Gastrocnemius medialis (tissue), 4 donors: ENCODE data around the gene IL16.

Experiments
- POLR2A ChIP-seq, 2 donors: fragments of 450-650 bp; IDR thresholded peaks; one replicate each; pipeline ENCODE4 v1.6.1; 2017; ENCODE audit warnings: antibody characterized with exemption in 2 of 2, mild to moderate bottlenecking in 2 of 2, moderate library complexity in 2 of 2
- TF ChIP-seq, protein P1 (sequence below), 5 experiments: fragments of 450-650 bp in 3 of 5; fragments of 200-600 bp in 2 of 5; sonication (generic) in 2 of 5; IDR thresholded peaks in 4 of 5; conservative IDR thresholded peaks in 1 of 5; 1 replicate in 4 of 5; 2 replicates in 1 of 5; pipeline ENCODE4 v1.5.1; 2016 to 2019; ENCODE audit warnings: antibody characterized with exemption in 5 of 5, mild to moderate bottlenecking in 3 of 5, moderate library complexity in 3 of 5

DNA sequence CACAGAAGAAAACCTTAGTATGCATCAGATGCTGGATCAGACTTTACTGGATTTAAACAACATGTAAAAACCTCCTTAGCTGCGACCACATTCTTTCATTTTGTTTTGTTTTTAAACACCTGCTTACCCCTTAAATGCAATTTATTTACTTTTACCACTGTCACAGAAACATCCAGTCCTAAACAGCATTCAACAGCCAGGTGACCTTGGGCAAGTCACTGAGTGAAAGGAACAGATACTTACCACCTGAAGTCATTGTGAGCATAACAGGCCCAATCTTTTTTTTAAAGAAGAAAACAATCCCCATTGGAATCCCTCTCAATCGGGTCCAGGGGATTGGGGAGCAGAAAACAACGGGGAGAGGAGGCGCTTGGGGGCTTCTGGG is 126.9 kb downstream of the IL16 start:
- TF ChIP-seq, protein P1, sequence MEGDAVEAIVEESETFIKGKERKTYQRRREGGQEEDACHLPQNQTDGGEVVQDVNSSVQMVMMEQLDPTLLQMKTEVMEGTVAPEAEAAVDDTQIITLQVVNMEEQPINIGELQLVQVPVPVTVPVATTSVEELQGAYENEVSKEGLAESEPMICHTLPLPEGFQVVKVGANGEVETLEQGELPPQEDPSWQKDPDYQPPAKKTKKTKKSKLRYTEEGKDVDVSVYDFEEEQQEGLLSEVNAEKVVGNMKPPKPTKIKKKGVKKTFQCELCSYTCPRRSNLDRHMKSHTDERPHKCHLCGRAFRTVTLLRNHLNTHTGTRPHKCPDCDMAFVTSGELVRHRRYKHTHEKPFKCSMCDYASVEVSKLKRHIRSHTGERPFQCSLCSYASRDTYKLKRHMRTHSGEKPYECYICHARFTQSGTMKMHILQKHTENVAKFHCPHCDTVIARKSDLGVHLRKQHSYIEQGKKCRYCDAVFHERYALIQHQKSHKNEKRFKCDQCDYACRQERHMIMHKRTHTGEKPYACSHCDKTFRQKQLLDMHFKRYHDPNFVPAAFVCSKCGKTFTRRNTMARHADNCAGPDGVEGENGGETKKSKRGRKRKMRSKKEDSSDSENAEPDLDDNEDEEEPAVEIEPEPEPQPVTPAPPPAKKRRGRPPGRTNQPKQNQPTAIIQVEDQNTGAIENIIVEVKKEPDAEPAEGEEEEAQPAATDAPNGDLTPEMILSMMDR (IDR thresholded peaks at IDR 0.05 in 4 of 5, conservative IDR thresholded peaks at IDR 0.05 in 1 of 5): no peak
- no peak for TF ChIP-seq POLR2A (IDR thresholded peaks at IDR 0.05)
